Femur (tissue), 1 donor: Measurements from ENCODE around the gene KCNC4.

ENCODE experiments used
- DNase-seq: peaks from one replicate; pipeline ENCODE4 v3.0.0-alpha.2; 2017

Gene KCNC4

GRCh38 chr1:110234691-110235090, 24.6 kb downstream of the KCNC4 start:
- no peak for DNase-seq

- no peak for DNase-seq
These were observed 25.2 kb downstream of the KCNC4 start for GRCh38 chr1:110235181-110235833.

DNA sequence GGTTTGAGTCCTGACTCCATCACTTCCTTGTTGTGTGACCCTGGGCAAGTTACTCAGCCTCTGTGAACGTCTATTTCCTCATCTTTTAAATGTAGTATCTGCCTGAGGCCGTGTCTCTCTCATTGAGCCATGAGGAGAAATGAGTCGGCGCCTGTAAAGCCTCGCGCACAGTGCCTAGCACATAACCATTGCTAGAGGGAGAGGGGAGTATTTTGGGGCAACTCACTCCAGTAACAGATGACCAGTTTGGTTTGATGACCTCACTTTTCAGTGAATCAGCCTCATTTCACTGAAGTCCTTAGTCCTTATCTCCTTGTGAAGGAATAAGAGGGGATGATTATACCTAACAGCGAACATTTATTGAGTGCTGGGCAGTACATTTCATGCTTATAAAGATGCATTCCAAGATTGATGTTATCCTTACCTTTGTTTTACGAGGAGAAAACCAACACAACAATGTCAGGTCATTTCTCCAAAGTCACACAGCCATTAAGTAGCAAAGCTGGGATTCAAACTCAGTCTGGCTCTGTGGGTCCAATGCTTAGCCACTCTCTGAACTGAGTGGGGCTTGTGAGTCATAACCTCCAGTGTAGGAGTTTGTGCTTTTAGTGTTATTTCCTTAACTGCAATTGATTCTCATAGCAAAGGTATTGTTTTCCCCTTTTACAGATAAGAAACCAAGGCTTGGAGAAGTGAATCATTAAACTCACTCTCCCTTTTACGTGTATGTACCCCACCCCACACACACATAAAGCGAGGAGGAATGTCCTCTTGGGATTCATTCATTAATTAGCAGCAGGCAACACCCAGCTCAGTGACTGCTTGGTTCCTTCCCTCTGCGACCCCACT, 25.9 kb downstream of the KCNC4 start:
- no peak for DNase-seq

- no peak for DNase-seq
These were observed 27.5 kb downstream of the KCNC4 start for GRCh38 chr1:110237386-110238152.

DNA sequence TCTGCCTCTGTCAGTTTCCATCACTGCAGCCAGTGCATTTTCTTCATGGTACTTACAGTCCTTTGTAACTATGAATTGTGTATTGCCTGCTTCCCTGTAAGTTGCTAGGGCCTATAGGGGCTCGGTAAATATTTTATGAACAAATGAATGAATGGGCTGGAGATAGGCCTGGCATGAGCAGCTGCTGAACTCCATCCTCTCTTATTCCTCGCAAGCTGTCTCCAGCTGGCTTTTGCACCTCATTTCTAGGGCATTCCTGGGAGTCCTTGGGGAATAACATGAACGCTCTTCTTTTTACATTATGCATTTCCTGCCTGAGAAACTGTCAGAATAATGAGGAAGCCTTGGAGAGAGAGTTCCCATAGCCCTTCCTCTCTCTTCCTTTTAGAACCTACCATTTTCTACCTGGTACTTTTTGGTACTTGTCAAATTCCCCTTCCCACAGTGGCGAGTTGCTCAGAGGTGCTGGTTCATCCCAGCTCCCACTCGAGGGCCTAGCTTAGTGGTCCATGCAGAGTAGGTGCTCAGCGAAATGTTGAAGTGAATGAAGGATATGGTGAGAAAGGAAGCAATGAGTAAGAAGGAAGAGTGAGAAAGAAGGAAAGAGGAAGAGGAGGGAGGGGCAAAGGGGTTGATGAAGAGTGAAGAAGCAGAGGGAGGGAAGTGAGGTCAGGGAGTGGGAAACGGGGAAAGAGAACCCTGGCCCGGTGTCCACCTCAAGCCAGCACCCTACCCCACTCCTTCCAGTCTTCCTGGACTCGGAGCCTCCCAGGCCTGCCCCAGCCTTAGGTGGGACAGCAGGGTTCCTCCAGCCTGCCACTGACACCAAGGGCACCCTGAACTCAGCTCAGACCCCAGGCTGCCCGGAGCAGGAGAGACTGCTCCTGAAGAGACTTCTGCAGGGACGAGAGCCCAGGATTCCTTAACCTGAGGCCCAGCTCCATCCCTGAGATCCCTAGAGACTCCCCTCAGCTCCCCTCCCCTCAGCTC, 29.6 kb downstream of the KCNC4 start:
- no peak for DNase-seq

DNA sequence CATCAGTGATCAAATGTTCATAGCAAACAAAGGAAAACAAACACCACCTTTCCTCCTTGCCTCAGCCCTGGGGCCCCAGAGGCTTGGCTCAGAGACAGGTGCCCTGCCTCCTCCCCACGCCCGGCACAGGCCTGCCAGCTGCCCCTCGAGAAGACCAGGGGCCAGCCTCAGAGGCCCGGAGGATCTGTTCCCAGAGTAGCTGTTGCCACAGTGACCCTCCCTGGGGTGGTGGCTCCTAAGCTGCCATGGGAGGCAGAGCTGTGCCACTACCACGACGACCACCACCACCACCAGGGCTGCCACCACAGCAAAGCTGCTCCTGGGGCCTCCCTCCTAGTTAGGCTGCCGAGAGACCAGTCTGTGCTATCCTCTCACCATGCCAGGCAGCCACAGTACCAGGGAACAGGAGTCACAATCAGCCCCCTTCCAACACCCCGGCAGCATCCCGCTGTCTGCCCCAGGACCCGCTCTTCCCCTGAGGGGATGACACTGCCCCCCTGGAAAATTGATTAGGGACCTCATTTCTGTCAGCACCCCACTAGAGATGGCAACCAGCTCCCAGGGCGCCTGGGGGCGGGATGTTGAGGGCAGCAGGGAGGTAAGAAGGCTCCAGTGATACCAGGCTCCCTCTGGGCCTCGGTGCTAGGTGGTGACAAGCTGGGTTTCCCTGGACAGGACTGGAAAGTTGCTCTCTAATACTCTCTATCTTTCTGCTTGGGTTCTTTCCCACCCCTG, 30.5 kb downstream of the KCNC4 start:
- no peak for DNase-seq

- no peak for DNase-seq
These were observed 31.4 kb downstream of the KCNC4 start for GRCh38 chr1:110241516-110241915.

DNA sequence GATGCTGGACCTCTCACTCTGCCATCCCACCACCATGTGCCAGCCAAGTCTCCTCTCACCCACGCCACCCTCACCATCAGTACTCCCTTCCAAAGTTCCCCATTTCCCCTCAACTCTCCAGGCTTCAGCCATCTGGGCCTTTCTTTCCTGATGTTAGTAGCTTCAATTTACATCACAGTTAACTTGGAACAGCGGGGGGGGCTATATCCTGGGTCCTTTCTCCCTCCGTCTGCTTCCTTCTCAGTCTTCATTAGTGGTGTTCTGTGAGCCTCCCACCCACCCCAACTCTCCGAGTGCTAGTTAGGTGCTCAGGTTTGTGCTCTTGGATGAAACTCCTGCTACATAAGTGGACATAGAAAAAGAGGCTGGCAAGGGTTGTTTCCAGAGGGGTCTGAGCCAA, 31.9 kb downstream of the KCNC4 start:
- no peak for DNase-seq

DNA sequence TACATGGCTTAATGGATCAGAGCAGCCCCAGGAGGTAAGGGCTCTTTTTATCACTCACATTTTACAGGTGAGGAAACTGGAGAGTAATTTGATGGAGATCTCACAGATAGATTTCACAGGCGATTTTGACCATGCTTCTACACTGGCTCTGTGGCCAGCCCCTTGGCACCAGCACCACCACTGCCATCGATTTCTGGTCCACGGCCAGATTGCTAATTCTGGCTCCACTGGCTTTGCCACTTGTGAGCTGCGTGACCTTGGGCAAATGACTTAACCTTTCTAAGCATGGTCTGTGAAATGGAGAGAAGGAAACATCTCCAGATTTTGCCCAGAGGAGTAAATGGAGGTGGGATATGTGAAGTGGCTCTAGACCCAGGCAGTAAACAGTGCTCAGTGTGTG, 32.6 kb downstream of the KCNC4 start:
- no peak for DNase-seq

DNA sequence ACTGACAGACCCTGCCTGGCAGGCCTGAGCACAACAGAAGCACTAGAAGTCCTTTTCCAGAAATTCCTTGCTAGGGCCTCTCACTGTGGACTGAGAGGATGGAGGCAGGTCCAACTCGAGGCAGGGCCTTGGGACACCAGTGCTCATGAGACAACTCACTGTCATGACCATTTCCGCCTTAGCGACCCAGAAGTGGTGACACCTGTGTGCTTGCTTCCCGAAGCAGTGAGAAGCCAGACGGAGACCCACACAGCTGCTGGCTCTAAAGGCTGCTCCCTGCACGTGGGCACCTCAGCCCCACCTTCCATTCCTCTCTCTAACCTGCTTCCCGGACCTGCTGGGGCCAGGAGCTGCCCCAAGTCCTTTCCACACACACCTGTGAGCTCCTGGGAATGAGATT, 33.0 kb downstream of the KCNC4 start:
- no peak for DNase-seq

DNA sequence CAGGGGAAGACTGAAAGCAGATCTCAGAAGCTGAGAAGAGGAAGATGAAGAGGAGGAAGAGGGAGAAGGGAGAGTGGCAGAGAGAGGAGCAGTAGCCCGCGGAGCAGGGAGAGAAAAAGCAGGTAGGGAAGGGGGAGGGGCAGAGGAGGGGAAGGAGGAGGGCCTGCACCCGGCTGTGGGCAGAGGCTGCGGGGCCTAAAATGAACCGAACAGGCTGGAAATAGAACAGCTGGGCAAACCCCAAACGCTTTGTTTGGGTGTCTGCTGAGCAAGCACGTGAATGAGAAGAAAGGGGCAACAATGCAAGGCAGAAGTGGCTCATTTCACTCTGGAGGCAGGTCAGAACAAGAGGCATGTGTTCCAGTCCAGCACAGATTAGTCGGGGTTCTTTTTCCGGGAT, 33.5 kb downstream of the KCNC4 start:
- DNase-seq = no peak

DNA sequence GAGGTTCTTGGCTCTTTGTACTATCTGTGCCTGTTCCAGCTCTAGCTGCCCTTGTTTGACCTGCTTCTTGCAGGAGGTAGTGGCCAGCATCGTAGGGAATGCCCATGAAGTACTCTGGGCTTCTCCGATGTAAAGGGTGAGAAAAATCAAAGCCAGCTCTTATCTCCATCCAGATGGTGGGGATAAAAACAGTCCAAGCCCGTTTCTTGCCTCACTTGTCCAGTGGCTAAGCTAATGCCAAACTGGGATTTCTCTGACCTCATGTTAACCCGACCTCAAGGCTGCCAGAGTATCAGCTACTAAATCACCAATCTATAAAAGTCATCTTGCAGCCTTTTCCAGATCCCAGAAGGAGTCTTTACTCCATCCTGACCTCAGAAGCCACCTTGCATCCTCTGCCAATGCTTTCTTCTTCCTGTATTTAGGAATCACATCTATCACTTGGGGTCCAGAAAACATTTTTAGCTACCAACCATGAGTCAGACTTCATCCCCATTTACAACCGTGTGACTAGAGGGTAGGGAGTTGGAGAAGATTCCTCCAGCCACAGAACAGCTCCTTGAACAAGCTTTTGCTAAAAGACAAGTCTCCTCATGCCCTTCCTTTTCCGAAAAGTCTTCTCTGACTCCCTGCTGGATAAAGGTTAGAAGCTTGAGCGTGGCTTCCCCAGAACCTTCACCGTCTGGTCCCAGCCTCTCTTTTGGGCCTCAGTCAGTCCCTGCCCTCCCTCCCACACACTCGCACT, 35.9 kb downstream of the KCNC4 start:
- no peak for DNase-seq

GRCh38 chr1:110248746-110249145, 38.6 kb downstream of the KCNC4 start:
- DNase-seq = no peak

DNA sequence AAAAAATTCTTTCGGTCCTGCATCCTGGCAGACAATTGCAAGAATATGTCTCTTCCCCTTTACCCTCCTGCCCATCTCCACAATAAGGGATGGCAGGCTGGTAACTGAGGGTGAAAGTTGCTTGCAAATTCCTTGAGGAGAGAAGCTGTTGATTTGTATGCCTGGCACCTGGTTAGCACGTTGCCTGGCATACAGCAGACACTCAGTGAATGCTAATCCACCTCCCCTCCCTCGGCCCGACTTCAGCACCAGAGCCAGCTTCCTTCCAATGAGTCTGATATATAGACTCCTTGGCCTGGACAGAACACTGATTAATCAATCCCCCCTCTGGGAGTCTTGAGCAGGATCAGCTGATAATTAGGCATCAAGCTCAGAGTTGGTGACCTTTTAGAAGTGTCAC, 39.1 kb downstream of the KCNC4 start:
- no peak for DNase-seq

- no peak for DNase-seq
These were observed 39.9 kb downstream of the KCNC4 start for GRCh38 chr1:110250008-110250407.

DNA sequence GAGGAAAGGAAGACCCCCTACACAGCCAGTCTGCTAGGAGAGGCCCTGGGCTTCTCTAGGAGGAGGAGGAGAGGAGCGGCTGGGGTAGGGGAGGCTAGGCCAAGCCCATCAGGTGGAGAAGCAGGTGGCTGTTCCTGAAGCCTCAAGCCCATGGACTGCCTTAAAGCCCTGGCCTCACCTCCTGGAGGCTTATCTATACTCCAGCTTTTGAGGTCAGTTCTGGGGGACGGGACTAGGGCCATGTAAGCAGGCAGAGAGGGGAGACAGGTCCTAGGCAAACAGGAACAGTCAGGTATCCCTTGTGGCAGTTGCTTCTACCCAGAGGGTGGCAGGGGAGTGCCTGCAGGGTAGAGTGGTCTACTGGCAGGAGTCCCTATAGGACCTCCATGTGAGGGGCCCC, 40.6 kb downstream of the KCNC4 start:
- peak; percentile 3 for DNase-seq

DNA sequence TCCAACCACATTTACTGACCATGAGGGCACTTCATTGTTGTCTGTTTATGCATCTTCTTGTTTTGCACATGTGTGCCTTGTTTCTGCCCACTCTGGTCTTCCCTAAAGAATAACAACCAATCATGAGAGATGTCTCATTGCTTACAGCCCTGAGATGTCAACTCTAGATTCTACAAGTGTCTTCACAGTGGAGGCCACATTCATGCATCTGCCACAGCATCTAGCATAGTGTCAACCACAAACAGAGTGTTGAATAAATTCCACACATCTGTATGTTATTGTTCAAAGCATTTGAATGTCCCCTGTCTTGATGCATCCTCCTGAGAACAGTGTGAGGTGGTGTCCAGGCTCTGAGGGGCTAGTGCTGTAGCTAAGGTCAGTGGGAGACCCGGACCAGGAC, 43.1 kb downstream of the KCNC4 start:
- no peak for DNase-seq

GRCh38 chr1:110254604-110255391, 44.7 kb downstream of the KCNC4 start:
- no peak for DNase-seq

DNA sequence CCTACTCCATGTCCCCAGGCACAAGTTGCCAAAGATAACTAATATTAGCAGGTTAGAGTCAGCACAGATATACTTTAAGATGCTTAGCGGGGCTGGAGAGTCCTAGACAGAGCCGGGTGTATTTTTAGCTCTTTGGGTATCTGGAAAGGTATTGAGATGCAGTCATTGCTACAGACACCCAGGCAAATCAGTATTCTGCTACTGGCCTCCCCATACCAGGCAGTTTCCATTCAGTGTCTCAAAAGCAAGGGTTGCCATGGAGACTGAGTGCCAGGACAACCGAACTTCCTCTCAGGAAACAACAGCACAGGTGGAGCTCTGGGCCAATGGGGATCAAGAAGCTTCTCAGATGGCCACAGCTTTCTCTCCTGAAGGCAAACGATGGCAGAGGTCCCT, 45.3 kb downstream of the KCNC4 start:
- no peak for DNase-seq

DNA sequence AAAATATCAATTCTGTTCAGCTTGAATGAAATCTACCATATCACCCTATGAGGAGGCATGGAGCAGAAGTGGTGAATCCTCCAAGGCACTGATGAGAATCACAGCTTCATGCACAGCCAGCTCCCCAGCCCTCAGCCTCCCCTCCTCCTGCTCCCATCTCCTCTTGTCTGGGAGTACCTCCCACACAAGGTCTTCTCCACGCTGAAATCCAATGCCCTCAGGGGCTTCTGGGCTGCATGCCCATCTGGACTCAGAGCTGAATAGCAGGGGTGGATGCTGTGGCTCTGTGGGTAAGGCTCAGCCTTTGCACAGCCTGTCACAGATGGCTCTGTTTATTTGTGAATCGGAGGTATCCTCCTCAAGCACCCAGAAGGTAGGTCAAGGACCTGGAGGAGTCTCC, 48.6 kb downstream of the KCNC4 start:
- DNase-seq = no peak
